CD4-positive, alpha-beta T cell treated with Interleukin-15 for 1 hour (primary cell): ENCODE measurements around the gene TRAF1.
A peak's percentile ranks its signal among the peaks of the same experiment; 100 is the strongest.

Experiments used
- DNase-seq: peaks from one replicate; pipeline ENCODE4 v3.0.0-alpha.2; 2020

Gene TRAF1

DNA sequence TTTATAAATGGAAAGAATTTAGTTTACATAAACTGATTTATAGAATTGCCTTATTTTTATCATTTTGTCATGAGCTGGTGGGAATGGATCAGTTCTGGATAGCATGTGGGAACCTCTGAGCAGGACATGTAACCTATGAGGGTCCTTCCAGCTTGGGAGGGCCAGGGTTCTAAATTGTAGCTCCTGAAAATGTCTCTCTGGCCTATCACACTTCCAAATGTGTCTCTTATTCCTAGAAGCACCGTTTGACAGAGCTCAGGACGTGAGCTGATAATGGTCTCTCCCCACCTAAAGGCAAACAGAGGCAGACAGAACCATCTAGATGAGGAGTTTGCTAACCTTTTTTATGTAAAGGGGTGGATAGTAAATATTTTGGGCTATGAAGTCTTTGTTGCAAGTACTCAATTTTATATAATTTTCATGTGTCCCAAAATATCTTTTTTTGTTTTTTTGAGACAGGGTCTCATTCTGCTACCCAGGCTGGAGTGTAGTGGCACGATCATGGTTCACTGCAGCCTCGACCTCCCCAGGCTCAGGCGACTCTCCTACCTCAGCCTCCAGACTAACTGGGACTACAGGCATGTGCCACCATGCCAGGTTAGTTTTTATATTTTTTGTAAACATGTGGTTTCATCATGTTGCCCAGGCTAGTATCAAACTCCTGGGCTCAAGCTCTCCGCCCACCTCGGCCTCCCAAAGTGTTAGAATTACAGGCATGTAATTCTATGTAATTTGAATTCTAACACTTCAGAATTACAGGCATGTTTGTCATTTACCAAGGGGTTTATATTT lies 4.0 kb downstream of the TRAF1 start:
- DNase-seq, result no peak

DNA sequence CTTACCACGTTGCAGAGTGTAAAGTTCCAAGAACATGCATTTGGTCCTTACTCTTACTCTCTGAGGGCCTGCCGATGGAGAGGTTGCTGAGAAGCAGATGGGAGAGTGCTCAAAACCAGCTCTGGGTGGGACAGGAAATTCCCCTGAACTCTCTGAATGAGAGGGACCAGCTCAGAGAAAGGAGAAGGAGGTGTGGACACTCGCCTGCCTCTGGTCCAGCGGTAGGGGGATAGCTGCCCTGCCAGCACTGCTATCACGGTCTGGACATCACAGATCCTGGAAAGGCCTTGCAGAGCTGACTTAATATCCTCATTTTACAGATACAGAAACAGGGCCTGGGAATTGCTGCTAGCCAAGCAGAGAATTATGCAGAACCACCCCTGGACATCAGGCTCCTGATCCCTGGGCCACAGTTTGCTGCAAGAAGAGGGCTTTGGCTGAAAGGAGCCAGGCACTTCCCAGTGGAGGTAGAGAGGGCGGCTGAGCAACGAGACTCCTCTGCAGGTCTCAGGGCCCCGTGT lies 4.9 kb downstream of the TRAF1 start:
- no peak for DNase-seq

- DNase-seq, result no peak
Measured at GRCh38 chr9:120920806-120921178, 5.8 kb downstream of the TRAF1 start.

- DNase-seq, result peak; percentile 35
Measured at GRCh38 chr9:120919843-120920805, 6.5 kb downstream of the TRAF1 start.

GRCh38 chr9:120918931-120919842 lies 7.4 kb downstream of the TRAF1 start:
- no peak for DNase-seq

DNA sequence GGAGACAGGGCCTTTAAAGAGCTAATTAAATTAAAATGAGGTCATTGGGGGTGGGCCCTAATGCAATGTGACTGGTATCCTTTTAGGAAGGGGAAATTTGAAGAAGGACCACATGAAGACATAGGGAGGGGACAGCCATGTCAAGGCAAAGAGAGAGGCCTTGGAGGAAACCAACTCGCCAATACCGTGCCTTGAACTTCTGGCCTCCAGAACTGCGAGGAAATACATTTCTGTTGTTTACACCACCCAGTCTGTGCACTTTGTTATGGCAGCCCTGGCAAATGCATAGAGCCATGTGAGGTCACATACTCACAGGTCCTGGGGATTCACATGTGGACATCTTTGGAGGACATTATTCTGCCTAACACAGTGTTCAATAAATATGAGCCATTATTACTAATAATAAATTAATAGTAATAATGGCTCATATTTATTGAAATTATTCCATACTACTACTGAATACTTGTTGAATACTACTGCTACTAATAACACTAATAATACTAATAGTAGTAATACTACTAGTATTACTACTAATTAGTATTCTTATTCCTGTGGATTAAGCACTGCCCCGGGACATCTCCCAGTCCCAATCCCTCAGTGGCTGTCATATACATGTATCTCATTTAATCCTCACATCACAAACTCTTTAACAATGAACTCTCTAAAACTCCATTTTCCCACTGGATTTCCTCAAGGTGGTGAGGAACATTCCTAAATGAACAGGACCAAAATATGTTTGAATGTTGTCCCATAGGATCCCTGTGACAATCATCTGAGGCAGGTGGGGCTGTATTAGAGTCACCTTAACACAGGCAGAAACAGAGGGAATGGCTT lies 8.4 kb downstream of the TRAF1 start:
- DNase-seq, result no peak

DNA sequence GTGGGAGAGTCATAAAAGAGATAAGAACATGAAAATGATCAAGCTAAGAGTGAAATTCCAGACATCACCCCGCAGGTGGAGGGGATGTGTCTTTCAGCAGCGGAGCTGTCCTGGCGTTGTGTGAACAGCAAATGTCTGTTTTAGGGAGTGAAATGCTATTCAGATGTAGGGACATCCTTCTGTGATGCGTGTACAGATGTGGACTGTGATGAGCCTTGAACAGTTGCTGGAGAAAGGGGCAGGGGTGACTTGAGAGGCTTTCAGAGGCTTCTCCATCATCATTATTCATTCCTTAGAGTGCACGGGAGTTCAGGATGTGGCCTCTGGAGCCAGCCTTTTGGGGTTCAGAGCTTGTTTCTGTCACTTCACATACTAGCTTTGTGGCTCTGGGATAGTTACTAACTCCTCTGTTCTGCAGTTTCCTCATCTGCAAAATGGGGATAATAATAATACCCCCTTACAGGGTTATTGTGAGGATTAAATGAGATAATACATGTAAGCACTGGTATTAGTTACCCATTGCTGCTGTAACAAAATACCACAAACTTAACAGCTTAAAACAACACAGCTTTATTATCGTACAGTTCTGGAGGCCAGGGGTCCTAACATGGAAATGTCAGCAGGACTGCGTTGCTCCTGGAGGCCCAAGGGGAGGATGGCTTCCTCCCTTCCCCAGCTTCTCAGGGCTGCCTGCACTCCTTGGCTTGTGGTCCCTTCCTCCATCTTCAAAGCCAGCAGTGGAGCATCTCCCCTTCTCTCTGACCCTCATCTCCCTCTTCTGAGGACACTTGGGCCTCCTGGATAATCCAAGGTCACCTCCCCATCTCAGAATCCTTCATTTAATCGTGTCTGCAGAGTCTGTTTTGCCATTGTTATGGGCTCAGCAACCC lies 9.4 kb downstream of the TRAF1 start:
- no peak for DNase-seq

DNA sequence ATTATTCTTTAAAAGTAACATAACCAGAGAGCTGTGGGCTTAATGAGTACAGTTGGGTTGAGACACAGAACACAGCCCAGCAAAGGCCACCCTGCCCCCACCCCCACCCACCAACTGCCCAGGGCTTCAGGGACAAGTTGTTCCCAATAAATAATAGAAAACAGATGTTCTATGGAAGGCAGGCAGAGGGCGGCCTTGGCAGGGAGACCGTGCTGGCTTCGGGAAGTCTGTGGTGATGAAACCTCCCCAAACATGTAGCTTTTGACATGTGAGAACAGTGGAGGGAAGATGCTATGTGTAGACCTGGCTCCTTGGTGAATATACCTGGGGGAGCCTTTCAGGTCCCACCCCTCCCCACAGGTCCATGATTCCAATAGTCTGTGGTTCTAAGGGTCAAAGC lies 10.0 kb downstream of the TRAF1 start:
- no peak for DNase-seq

- no peak for DNase-seq
Measured at GRCh38 chr9:120915854-120916470, 10.6 kb downstream of the TRAF1 start.

- DNase-seq, result no peak
Measured at GRCh38 chr9:120914953-120915352, 11.6 kb downstream of the TRAF1 start.

GRCh38 chr9:120914396-120914795 lies 12.2 kb downstream of the TRAF1 start:
- DNase-seq, result no peak

- no peak for DNase-seq
Measured at GRCh38 chr9:120913647-120914264, 12.8 kb downstream of the TRAF1 start.

GRCh38 chr9:120912958-120913646 lies 13.5 kb downstream of the TRAF1 start:
- no peak for DNase-seq

- no peak for DNase-seq
Measured at GRCh38 chr9:120911295-120911837, 15.2 kb downstream of the TRAF1 start.

GRCh38 chr9:120910643-120911042 lies 16.0 kb downstream of the TRAF1 start:
- DNase-seq, result no peak

GRCh38 chr9:120909904-120910303 lies 16.7 kb downstream of the TRAF1 start:
- peak; percentile 61 for DNase-seq

DNA sequence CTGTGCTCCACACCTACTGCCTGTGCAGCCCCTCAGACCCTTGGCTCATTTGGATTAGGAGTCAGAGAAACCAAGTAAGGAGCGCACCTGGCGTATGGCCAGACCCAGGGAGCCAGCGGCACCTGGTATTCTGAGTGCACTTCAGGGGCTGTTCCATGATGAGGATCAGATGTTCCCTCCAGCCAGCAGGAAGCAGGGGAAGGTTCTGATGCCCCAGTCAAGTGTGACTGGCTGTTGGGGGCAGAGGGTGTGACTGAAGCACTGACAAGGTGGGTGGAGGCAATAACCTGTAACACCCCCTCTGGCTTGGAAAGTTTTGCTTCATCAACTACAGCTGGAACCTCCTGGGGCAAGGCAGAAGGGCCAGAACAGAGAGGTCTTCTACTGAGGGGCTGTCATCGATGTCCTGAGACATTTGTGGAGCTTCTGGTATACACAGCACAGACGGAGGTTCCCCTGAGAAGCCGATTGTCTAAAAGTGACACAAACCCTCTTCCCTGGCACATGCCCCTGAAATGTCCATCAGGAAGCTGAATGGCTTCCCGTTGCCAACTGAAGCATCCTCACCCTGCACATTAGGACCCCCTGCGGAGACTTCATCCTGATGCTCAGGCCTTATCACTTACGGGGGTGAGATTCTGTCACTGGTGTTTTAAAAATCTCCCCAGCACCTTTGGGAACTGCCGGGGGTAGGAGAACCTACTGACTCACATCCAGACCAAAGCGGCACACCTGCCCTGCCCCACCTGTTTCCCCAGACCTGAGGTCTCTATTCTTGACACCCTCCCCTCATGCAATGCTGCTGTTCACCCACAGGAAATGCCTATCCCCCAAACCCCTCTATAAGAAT lies 21.1 kb downstream of the TRAF1 start:
- peak; percentile 52 for DNase-seq

GRCh38 chr9:120904978-120905301 lies 21.7 kb downstream of the TRAF1 start:
- no peak for DNase-seq
